ENCODE results near the gene MXI1. TPM values are rescaled to one million over a fixed set of nuclear protein-coding genes. Genes with fewer than 3 reads are reported as not detected.

The MXI1 gene
- total RNA-seq, 1 experiment from 2014 or later = 16.6 TPM

- H3K27me3 Mint-ChIP-seq (ENCODE audit: low read depth) = peaks cover 36% of the 10 kb centered on the region
Observed at GRCh38 chr10:110221044-110221720, 13.8 kb downstream of the MXI1 start.

More at GRCh38 chr10:110221044-110221720, 13.8 kb downstream of the MXI1 start:
- TF ChIP-seq CREB1 (CRISPR knock-in tag; IDR thresholded peaks at IDR 0.05) (no peak), SMAD3 (CRISPR knock-in tag; IDR thresholded peaks at IDR 0.05; ENCODE audit: borderline replicate concordance) (no peak), ZMAT4 (CRISPR knock-in tag; IDR thresholded peaks at IDR 0.05) (no peak), JAZF1 (CRISPR knock-in tag; IDR thresholded peaks at IDR 0.05) (no peak), TEAD1 (CRISPR knock-in tag; IDR thresholded peaks at IDR 0.05) (no peak), NR1H2 (CRISPR knock-in tag; IDR thresholded peaks at IDR 0.05) (no peak), E2F4 (CRISPR knock-in tag; IDR thresholded peaks at IDR 0.05; ENCODE audit: borderline replicate concordance, low read depth) (no peak), ATF6 (CRISPR knock-in tag; IDR thresholded peaks at IDR 0.05) (no peak), GABPB1 (CRISPR knock-in tag; IDR thresholded peaks at IDR 0.05) (no peak), ZNF416 (CRISPR knock-in tag; IDR thresholded peaks at IDR 0.05) (no peak), ZBTB43 (CRISPR knock-in tag; IDR thresholded peaks at IDR 0.05) (no peak), USF1 (CRISPR knock-in tag; IDR thresholded peaks at IDR 0.05) (no peak), ZNF425 (CRISPR knock-in tag; conservative IDR thresholded peaks at IDR 0.05) (no peak), AR (CRISPR knock-in tag; IDR thresholded peaks at IDR 0.05) (no peak), CBFB (CRISPR knock-in tag; IDR thresholded peaks at IDR 0.05; ENCODE audit: low read depth) (no peak), ETV6 (CRISPR knock-in tag; IDR thresholded peaks at IDR 0.05) (no peak), KAT7 (CRISPR knock-in tag; IDR thresholded peaks at IDR 0.05; ENCODE audit: borderline replicate concordance) (no peak)
- Mint-ChIP-seq H3K9me3 (no peaks in the 10 kb centered on the region), H3K27ac (no peak overlapping the region), H3K4me1 (peaks cover 66% of the 10 kb centered on the region), H3K36me3 (no peaks in the 10 kb centered on the region), H3K4me3 (peak overlapping the region; percentile 58)
- ChIA-PET POLR2A (interaction anchor here (2.1 to 9.5 kb wide), 2 partner anchors 12 to 15 kb away, joined by 8 to 101 read pairs; no protein-coding TSS in a partner anchor), CTCF (interaction anchor here (0.6 to 7.8 kb wide), 9 partner anchors 11 to 367 kb away, joined by 3 to 69 read pairs (median 5); partner anchors contain the start of gene MXI1)
- DNase-seq (ENCODE audit: low spot score) = no peak
- no peak for ATAC-seq

Measured in WTC11 (cell line).